Stimulated activated CD4-positive, alpha-beta T cell treated with anti-CD3 and anti-CD28 coated beads, TNF-alpha, amount 100 ng/mL, for 48 hours (primary cell): ENCODE data around the gene SLC40A1.

ENCODE experiments used
- DNase-seq, 3 donors: peaks; one replicate each; pipeline ENCODE4 v3.0.0-alpha.2; 2020; ENCODE audit warnings: low read depth in 3 of 3

The SLC40A1 gene

DNA sequence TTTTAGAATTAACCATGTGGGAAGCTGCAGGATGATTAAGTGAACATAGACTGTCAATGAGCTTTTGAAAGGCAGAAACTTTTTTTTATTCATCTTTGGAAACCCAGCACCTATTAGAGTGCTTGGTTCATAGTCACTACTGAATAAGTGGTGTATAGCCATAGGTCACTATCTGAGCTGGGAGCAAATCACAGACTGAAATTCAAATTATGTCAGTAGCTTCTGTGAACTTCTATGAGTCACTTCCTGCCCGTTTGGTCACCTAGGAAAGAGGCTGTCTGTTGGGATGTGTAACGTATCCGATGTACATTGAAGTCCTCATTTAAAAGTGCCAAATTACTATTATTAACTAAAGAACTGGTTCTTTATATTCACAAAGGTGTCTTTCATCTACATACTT is 20.5 kb upstream of the SLC40A1 start:
- no peak for DNase-seq

DNA sequence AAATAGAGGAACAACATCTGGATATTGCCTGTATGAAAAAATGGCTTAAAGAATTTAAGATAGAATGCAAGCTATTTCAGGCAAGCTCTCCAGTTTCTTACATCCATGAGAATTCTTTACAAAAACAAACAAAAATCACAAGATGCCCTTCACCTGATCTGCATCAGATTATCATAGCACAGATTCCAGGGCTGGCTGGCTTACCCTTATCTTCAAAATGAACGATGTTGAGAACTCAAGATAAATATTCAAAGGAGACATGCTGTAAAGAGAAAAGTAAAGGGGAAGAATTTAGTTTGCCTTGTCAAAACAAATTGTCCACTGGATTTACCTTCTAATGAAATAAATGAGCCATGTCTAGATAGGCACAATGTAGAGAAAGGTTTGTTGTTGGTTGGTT is 18.7 kb upstream of the SLC40A1 start:
- DNase-seq = no peak

DNA sequence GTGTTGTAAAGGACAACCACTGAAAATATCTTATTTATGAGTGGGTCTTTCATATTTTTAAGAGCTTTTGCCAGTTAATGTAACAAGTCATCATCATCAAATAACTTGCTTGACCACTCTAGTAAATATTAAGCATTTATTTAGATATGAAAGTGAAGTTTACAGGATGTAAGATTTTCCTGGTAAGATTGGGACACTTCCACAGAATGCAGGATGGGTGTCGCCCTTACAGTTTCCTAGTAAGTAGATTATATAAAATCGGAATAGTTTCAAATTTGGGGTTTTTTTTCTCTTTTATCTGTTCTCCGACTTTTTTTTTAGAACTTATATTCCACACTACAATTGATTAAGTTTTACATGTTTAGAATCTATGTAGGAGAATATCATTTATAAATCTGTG is 14.8 kb upstream of the SLC40A1 start:
- DNase-seq = no peak

DNA sequence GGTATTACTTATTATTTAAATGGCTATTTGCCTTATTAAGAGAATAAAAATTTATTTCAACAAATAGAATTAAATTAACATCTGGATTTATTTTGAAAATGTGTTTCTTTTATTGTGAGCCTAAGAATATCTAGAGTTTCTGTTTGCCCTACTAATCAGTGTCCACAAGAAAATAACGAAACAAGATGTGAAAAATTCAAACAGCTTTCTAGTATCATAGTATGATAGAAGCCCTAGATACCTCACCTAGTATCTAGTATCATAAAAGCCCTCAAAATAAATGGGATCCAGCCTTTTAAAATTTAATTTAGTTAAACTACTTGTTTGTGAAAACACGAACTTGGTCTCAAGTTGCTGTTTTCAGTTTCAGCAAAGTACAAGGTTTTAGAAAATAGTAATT is 13.7 kb upstream of the SLC40A1 start:
- no peak for DNase-seq

DNA sequence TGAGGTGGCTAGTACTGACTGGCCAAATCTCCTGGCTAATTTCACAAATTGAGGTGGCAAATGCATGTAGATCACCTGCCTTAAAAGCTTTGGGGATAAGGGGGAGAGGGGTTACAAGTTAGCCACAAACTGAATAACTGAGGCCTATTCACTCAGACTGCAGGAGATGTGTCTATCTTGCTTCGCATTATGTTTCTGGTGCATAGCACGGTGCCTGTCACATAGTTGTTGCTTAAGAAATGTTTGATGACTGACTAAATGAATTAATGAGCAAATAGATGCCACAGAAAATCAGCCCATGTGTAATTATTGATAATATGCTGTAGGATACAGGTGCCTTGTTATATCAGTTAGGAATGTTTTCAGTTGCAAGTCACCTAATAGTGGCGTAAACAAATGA is 12.5 kb upstream of the SLC40A1 start:
- DNase-seq = no peak

DNA sequence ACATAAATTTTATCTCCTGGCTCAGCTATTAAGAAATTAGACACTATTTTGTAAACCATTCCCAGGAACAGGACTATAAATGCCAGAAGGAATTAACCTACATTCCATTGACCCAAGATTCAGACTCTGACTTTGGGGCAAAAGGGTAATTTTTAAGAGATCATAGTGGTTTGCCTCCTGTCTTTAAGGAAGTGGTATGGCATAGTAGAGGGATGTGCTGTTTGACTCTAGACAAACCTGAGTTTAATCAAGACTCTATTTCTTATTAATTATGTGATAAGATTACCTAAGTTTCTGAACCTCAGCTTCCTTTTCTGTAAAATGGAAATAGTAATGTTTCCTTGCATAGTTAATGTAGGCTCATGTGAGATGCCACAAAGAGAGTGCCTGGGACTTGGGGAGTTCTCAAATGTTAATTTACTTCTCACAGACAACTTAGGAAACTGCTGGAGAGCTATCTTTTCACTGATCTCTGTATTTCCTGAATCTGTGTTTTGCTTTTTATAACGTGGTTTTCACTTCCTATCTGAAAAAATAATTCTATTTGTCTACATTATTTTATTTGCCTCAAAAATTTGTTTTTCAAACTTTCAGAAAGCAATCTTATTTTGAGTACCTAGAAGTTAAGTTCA is 11.9 kb upstream of the SLC40A1 start:
- DNase-seq = no peak

DNA sequence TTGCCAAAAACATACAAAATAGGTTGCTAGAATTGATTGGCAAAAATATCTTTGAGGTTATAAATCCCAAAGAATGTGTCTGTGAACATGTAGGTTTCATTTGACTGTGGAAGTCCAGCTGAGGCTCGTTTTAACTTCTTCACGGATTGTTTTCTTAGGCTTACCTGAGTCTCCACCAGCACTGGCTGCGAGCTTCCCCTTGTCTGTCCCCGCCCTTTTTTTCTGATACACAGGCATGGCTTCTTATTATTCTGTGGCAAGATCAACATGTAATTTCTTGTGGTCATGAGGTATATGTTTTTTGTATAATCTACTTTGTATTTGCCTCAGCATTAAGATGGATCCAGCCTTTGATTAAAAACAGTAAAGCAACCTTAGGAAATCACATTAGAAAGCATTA is 7.2 kb upstream of the SLC40A1 start:
- DNase-seq = no peak

DNA sequence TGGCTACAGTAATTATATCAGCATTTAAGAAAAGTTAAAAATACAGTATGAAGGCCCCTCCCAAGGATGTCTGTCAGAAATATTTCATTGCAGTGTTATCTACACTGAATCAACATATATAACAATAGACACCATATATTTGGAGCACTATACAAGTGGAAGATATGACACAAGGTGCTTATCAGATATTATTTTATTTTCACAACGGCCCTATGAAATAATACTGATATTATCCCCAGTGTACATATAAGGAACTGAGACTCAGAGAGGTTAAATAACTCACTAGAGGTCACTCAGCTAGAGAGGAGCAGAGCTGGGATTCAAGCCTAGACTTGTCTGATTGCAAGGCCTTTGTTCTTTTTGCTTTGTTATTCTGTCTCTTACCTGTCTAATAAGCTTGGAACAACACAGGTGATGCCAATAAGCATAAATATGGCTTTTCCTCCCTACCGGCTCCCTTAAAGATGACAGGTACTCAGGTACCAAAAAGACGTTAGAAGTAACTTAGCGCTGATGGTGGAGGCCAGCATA is 4.7 kb upstream of the SLC40A1 start:
- DNase-seq = no peak

DNA sequence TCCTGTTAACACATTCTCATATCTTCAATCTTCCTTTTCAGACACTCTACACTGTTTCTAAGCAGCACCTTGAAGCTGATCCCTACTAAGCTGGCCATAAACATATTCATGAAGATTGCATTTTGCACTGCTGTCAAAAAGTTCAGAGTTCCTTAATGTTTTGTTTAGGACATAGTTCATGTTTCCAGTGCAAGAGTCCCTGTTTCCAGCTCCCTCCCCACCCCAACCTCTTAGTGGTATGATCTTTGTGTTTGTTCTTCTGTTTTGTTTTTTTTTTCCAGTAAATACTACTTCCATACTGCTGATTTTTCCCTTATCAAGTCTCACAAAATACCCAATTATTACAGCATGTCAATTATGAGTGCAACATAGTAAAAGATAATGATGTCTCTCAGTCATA is 4.1 kb upstream of the SLC40A1 start:
- no peak for DNase-seq

DNA sequence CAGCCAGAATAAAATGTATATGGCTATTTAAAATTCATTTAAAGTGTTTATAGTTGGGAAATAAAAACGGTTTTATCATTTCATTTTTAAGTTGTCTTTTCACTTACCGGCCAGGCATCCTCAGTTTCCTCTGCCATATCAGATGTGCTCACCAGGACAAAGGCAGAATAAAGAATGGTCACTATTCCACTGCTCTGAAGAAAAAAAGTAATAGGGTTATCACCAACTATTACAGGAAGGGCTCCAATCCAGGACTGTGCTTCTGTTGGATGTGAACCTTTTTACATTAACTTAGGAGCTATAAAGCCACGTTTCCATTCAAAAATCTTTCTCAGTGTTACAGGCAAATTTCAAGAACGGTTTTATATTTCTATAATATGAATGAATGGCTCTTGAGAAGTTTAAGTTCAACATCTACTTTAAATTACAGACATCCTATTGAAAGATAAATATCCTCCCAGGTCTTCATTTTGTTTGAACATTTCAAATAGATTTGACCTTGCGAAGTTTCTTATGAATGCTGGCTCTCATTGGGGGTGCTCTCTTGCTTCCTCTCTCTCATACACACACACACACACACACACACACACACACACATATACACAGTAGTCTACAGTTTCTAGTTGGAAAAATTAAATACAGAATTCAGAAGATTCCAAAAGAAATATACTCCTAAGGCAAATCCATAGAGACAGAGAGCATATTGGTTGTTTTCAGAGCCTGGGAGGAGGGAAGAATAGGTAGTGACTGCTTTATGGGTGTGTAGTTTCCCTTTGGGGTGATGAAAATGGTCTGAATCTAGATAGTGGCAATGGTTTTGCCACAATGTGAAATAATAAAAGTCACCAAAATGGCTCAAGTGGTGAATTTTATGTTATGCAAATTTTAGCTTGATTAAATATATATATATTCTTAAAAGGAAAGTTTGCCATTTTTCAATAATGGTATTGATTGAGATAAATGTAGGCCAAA is 2.9 kb upstream of the SLC40A1 start:
- DNase-seq = no peak

DNA sequence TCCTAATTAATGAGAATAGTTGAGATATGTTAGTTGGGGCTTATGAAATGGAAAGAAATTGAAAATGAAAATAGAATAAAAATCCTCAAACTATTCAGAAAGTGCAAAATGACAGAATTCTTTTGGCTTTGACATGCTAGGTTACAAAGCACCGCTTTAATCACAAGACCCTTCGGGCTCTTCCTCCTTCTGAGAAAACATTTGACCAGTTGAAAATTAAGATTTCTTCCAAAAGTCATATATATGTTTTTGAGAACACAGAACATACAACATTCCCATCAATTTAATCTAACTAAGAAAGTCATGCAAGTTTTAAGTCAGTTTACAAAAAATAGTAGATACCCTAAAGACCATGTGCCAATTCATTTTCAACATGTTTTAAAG is 2.2 kb upstream of the SLC40A1 start:
- no peak for DNase-seq

DNA sequence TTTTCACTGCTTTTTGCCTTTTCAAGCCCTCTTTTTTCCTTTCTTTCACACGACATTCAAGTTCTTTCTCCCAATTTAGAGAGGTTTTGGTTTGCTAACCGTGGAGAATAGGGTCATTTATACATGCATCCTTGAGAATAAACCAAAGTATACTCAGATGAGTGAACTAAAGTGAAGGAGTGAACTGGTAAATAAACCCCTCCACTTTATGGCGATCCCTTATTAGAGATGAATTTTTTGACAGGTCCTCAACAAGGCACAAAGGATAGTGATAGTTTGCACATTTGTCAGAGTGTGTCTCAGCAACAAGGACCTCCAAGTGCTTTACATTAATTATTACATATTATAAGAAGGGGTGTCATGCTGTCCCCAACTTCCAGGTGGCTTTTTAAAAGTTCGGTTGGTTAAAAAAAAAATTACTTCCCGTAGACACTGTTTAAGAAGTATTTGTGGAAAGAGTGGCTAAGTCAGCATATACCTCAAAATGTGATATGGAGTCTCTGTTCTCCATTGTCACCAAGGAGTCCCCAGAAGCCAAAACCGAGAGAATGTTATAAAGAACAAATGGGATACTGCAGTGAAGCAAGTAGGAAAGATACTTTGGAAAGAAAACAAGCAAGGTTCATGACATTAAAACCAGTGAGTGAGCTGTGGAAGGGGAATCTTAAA is 1.7 kb upstream of the SLC40A1 start:
- DNase-seq = no peak

DNA sequence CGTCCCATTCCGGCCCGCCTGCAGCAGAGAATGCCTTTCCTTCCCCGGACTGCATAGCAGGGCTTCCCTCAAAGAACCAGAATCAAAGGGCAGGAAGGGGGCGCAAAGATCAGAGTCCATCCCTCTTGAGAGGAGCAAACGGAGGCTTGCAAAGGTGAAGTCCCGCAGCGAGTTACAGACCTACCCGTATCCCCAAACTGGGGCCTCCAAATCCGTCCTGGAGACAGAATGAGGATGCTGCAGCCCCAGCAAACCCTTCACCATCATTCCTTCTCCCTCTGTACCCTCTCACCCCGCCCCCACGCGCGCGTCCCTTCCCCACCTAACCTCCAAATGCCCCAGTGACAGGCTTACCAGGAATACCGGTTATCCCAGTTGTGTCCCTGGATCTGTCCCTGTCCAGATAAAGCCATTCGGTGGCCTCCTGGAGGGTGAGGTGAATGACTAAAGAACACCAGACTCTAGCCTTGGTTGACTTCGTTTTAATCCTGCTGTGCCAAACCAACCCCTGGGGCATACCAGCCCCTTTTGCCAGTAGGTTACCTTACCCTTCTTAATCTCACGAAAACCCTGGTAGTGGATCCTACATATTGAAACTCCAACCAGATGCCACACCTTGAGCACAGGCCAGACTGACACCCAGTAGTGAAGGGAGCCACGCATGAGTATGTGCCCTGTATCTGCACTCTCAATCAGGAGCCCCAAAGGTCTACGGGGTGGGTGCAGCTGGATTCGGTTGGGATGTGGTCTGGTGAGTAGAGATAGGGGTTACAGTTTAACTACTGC is 961 bp upstream of the SLC40A1 start:
- DNase-seq = peak in 1 of 3 donors; percentile 5

DNA sequence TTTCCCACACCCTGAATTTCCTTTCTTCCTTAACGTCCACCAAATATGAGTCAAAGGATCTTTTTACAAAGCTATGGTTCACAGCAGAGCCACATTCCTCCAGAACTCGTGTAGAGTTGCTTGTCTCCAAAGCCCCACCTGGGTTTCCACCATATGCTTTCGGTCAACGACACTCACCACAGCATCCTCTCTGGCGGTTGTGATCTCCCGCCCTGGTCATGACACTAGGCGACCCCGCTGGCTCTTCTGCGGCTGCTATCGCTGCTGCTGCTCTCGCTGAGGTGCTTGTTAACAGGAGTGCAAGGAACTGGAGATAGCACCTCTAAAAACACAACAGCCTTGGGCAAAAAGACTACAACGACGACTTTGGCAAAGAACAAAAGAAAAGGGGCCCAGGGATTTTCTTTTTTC is 340 bp downstream of the SLC40A1 start:
- no peak for DNase-seq

DNA sequence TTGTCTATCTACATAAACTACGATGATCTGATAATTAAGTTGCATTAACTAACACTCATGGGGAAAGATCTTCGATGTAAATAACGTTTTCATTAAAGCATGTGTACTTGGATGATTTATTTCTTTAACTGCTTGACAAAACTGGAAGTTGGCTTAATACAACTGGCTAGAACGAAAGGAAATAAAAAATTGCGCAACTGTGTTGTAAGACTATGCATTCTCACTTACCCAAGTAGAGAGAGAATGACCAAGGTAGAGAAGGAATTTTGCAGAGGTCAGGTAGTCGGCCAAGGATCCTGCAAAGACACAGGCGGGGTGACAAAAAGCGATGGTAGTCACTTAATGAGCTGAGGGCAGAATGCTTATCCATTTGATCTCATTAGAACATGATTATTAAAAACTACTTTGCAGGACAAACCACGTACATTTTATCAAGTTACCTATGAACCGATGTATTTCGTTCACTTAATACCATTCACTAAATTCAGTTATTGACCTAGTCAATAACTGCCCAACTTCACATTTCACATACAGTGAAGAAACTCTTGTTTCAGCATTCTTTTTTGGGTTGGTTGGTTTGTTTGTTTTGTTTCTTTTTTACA is 900 bp downstream of the SLC40A1 start:
- no peak for DNase-seq

DNA sequence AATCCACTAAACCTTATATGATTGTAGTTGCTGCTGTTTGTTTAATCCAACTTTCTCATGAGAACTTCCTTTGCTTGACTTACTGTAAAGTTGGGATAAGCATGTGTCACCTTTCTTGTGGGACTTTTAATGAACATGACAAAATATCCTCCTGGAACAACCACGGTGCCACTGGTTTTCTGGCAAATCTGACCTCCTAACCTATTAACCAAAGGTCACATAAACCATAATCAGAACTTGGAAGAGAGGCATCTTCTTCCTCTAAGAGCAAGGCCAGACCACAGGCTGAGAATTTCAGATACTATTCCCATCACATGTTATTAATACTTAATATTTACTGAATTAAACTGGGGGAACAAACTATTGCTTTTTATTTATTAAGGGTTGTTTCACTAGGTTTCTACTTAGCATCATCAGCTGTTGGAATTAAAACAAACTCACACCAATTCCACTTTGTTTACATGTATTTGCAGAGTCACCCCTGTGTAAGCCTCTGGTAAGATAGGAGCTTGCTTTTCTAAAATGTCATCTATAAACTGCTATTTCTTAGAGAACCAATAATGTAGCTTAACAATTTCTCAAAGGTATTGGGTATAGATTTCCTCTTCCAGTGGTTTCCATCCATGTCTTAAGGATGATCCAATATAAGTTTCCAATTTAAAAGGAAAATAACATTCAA is 2.2 kb downstream of the SLC40A1 start:
- no peak for DNase-seq

DNA sequence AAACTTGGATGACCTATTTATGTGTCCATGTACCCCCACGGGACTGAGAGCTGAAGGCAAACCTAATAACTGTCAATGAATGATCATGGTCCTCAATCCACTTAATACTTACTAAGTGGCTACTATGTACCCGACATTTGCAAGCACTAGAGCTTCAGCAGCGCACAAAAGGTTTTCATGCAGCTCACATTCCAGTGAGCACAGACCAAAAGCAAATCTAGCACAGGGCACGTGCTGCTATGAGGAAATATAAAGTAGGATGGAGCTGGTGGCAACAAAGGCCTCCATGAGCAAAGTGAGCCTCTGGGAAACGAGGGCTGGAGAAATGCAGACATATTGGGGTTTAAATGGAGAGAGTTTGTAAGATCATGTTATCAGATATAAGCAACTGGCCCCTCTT is 3.5 kb downstream of the SLC40A1 start:
- DNase-seq = no peak

DNA sequence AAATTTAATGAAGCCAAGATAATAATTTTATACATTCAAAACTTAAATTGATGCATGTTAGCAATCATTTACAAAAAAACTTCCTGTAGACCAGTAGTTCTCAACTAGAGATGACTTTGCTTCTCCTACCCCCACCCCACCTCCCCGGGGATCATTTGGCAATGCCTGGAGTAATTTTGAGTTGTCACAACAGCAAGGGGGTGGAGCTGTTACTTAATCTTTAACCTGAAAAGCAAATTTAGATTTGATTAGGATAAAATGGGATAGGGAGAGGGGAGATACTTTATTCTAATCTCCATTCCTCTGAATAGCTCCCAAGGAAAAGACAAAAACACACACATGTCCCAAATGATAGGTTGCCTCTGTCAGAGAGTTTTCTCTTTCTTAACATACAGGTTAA is 4.2 kb downstream of the SLC40A1 start:
- DNase-seq = no peak

DNA sequence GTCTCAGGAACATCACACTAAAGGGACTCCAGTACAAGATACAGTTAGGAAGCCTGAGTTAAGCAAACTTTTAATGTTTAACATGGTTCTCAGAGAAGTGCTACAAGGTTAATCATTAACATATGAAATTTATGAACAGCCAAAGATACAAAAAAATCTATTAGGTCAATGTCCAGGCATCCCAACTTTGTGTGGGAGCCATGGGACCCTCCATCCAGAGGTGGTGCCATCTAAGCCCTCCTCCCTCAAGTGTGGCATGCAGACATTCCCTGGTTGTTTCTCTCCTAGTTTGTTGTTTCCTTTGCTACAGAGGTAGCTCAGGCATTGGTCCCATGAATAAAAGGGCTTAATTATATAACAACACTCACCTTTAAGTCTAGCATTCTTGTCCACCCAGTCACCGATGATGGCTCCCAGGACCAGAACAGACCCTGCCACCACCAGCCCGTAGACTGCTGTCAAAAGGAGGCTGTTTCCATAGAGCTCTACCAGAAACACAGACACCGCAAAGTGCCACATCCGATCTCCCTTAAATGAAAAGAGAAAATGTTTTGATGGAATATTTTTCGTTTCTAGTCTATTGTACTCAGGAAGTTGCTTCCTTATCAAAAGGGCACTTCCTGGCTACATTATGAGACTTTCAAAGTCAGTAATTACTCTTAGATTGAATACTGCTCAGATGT is 5.7 kb downstream of the SLC40A1 start:
- no peak for DNase-seq

DNA sequence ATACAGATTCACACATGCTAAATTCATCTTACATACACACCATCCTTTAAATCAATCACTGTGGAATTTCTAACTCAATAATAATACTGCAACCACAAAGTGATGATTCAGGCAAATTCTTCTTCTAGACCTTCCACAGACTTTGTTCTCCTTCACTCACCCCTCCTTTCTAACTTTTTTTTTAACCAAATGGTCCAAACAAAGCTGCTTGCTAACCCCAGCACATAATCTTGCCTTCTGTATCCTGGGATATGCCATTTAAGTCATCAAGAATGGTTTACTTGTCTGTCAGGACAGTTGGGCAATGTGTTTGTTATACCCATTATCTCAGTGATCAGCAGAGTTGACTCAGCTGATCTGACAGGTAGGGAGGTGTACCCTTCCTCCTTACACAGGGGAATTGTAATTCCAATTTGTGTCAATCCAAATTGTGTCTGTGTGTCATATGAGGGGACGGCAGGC is 10.0 kb downstream of the SLC40A1 start:
- no peak for DNase-seq
